Activated T-cell treated with anti-CD3 and anti-CD28 coated beads for 48 hours (primary cell): Measurements from ENCODE around the gene AFF3.
"Not testable (repeated sequence)": the region's sequence is repeated elsewhere in the genome, so short reads cannot be mapped to it uniquely, and the experiment has no call there.

Experiments used
- DNase-seq: peaks from one replicate; pipeline ENCODE4 v3.0.0-alpha.2; 2020; ENCODE audit warnings: low read depth

The AFF3 gene

DNA sequence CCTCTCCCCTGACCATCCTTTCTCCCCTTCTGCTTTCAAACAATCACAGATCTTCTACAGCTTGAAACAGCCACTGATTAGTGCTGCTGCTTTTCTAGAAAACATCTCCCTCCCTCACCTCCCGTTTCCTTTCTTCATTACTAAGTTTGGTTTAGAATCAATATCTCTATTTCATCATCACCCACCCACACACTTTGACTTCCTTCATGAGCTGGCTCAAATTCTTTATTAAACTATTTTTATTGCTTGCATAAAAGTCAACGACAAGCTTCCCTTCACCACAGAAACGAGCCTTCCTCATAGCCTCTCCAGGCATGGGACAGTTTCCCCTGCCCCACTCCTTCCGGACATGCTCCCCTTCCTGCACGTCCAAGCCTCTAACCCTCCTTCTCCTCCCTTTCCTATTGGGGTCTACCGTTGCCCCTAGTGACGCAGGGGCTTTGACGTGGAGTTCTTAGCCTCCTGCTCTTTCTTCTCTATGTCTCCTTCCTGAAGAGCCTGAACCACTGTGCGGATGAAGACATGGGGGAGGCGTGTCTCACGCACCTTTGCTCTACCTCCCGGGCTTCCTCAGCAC is 172.0 kb downstream of the AFF3 start:
- DNase-seq, result no peak

DNA sequence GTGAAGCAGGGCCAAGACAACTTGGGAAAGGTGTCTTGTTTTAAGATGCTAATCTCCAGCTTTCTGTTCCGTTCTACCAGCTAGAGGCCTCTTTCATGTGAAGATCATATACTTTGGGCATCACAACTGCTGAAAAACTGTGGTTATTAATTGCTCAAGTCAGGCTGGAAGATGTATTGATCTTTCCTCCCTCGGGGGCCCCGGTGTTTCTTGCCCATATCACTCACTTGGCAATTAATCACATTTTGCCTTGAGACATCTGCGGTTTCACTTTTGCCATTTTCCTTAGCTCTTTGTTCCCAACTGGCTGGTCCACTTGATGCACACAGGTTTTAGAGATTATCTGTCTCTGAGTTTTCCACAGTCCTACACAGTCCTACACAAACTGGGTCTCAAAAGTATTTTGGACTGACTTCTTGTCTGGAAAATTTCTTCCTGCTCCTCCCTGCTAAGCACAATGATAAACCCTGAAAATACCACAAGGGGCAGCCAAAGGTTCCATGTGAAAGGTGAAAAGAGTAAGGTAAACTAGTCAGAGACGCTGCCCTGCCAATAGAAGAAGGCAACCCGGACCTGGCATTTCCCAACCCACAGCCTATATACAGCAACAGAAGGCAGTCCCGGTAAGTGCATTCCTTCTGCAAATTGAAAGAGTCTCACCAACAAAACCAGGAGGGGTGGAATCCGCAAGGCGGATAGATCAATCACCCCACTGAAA is 181.0 kb downstream of the AFF3 start:
- no peak for DNase-seq

DNA sequence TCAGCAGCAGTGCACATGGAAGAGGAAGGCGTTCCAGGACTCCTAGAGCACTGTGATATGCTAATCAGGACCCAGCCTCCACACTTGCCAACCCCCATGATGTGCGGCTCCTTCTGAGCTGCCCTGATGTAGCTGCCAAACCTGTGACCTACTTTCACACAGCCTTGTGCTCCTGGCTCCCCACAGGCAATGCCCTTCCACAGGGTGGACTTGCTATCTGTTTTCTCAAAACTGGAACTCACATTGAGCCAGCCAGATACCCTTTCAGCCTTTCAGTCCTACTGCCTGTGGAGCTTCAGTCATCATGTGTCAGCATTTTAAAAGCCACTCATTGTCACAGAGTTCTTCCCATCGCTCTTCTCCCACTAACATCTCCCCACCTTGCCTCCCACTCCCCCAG is 181.6 kb downstream of the AFF3 start:
- no peak for DNase-seq

DNA sequence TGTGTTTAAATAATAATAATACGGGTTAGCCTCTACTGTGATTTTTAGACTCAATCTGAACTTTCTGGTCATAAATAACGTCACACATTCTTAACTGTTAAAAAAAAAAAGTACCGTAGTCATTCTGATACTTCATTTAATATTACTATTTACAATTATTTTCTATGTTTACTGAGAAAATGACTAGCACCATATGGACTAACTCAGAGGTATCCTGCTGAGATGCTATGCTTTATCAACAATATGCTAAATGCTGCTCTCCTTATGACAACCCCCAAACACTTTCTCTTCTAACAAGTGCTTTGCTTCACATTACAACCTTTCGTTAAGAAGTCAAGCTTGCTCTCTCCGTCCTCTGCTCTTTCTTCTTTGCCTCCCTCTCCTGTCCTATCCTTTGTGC is 182.1 kb downstream of the AFF3 start:
- DNase-seq, result no peak

DNA sequence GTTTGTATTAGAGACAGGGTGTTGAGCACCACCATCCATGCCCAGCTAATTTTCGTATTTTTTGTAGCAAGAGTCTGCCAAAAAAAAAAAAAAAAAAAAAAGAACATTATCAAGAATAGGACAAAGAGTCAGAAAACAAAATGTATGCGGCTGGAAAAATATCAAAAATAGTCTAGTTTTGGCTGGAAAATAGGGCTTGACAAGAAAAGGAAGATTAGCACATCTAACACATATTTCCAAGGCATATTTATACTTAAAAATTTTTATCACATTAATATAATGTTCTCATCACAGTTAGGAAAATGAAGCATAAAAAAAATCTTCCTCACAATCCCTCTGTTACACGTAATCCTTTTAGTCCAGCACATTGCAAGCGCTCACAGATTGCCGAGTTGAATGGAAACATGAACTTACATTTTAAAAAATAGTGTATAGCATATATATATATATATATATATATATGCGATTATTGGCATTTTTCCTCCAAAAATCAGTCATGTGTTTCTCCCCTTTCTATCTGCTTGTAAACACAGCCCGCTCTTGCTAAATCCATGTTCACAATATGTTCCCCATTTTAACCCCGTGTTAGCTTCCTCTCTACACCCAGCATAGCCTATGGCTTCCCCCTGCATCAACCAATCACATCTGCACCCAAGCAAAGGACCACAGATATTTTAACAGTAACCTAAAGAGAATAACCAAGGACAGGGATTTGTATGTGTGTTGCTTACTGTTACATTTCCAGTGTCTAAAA is 183.0 kb downstream of the AFF3 start:
- DNase-seq, result no peak

DNA sequence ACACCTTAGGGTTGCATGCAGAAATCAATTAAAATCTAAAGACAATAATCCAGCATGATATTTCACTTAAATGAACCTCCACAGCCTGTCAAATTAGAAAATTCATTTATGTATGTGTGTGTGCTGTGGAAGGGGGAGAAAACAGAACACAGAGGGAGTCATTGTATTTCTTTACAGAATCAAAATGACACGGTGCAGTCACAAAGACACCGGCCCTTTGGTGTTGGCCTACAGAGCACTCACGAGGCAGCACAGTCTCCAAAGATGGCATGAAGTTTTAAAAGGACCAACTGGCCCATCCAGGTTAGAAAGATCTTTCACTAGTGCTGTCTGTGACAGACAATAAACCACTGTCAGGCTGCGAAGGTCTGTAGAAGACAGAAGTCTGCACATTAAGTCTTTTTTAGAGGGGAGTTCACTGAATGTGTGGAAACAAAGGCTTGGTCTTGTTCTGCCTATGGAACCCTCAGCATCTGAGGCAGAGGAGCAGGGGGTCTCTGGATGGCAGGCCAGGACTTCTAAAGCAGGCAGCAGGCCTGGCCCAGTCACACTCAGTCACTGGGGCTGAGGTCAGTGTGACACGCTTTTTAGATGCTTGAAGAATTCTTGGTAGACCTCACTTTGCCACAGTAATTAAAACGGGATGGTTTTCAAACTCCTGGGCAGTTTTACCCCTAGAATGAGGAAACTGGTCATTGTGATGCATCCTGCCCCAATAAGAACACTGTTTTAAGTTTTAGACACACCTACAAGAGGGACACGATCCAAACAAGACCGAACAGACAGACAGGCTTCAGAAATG is 184.9 kb downstream of the AFF3 start:
- DNase-seq, result no peak

DNA sequence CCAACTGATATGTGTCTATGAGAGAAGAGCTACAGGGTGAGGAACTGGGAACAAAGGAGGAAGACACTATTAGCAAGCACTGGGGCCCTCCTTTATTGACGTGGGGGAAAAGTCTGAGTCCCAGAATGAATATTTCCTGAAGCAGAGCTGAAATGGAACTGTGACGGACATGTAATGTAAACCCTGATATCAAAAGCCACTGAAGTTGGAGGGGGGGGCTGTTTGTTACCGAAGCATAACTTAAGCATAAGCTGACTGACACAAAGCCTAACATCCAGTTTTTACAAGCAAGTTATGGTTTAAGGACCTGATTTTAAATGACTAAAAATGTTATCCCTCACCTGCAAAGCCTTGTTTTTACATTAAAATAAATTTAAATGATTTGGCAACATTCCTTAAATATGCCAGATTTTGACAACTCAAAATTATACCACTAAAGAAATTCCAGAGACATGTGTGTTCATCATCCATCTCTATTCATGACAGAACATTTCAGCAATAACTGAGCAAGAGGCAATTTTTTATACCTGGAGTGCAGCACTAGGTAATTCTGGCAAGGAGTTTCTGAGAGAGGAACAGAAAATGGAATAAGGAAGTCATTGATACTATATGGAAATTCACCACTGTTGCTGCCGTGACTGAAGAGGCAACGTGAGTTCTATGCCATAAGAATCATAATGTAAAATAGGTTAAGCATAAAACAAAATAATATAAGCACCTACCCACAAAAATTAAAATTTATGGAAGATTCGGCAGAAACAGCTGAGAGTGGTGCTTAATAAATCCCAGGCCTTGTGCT is 186.0 kb downstream of the AFF3 start:
- DNase-seq, result no peak

DNA sequence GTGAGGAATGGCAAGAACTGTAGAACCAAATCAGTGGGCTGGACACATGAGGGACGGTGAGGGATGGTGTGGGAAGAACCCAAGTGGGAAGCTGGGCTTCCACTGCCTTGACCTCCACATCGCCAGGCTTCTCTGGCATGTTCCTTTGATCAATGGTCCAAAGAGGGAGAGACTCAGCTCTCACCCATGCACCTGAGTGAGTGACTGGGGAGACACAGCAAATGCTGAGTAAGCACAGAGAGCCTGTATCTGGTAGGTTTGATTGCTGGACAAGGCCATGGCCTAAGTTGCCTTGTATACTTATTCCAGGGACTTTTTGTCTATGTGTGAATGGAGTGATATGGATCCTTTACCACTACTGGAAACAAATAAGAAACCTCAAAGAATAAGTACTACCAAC is 188.6 kb downstream of the AFF3 start:
- no peak for DNase-seq

DNA sequence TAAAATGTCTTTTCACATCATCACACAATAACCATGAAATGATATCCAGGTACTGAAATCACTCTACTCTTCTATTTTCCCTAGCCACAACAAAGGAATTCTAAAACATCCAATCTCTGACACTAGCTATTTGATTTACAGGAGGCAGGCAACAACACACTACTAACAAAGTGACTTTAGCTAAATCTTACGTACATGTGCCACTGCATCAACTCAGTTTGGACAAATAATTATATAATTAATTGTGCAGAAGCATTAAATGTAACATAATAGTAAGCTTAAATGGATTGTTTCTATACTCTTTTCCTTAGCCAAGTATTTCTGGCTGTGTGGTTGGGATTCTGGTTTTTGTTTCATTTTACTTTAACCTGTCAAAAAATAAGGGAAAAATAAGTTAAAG is 192.4 kb downstream of the AFF3 start:
- no peak for DNase-seq

DNA sequence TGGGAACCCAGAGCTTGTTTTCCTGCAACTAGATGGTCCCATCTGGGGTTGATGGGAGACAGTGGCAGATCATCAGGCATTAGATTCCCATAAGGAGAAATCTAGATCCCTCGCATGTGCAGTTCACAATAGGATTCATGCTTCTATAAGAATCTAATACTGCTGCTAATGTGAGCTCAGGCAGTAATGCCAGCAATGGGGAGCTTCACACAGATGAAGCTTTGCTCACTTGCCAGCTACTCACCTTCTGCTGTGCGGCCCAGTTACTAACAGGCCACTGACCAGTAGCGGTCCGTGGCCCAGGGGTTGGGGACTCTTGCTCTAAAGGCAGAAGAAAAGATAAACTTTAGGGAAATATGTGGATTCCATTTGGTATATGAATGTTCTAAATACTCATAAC is 192.9 kb downstream of the AFF3 start:
- no peak for DNase-seq

DNA sequence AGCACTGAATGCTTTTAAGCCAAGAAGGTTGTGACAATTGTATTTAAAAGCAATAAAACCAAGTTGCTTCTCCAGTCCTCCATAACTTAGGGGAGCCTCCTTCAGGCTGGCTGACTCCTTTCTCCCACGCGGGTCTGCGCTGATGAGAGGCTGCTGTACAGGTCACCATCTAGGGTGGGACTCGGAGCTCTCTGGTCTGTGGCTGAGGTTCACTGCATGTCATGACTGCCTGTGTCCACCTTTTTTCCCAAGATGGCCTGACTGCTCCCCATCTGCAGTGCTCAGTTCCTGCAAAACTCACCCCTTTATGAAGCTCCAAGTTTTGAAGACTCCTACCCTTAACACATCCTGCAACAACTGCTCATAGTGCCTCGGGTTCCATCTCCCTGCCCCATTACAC is 194.4 kb downstream of the AFF3 start:
- DNase-seq, result no peak

DNA sequence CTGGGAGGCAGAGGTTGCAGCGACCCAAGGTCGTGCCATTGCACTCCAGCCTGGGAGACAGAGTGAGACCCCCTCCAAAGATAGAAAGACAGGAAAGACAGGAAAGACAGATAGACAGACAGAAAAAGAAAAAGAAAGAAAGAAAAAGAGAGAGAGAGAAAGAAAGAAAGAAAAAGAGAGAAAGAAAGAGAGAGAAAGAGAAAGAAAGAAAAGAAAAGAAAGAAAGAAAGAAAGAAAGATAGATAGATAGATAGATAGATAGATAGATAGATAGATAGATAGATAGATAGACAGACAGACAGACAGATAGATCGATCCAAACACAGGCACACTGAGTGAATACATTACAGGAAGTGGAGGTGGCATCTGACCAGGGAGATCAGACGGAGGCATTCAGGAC is 195.0 kb downstream of the AFF3 start:
- not testable (repeated sequence) for DNase-seq

DNA sequence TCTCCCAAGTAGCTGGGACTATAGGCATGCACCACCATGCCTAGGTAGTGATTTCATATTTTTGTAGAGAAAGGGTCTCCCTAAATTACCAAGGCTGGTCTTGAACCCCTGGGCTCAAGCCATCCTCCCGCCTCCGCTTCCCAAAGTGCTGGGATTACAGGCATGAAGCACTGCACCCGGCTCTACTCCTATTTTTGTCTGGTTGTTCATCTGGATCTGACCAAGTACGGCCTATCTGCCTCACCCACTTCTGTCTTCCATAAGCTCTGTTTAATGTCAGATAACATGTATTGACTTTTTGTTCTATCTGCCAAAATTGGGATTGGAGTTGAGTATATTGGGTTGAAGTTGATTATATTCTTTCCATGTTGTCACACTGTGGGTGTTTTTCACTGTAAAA is 198.4 kb downstream of the AFF3 start:
- DNase-seq, result no peak

DNA sequence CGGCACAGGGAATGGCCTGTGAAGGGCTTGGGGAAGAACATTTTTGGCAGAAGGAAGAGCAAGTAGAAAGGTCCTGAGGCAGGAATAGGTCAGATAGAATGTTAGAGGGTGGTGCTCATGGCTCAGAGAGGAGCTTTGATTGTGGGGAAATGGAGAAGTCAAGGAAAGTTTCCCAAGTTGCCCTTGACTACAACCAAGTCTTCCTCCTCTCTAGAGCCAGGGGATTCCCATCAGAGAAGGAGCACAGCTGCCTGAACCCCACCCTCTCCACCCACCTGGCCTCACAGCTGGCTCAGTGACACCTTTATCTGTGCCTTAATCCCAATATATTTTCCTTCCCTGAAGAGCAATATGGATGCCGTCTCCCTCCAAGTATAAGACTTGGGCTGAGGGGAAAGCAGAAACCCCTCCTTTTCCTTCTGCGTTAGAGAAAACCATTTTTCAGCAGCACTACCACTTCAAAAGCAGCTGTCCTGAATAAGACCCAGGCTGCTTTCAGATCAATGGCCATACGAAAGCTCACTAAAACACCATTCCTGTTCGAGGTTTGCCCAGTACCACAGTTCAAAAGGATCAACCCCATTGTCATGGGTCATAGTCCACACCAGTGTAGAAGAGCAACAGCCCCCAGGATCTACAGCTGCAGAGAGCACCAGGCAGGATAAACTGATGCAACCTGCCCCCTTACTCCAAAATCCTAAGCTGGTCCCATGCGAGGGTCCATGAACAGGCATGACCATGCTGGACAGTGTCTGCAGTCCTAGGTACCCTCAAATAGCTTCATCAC is 199.6 kb downstream of the AFF3 start:
- DNase-seq, result no peak

DNA sequence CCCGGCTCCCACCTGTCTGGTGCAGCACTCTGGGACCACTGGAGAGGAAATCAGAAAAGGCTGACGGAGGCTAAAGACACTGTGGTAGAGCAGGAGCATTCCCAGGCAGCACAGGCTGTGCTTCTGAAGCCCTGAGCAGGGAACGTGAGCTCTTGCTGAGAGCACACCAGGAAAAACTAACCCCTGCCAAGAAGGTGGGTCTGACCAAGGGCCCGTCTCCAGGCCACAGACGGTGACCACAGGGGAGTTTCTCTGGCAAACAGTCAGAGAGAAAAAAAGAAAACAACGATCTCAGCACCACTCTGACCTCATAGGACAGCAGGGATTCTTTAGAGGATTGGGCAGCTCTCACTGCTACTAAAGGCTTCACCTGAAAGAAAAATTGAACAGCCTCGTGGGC is 201.4 kb downstream of the AFF3 start:
- DNase-seq, result no peak

DNA sequence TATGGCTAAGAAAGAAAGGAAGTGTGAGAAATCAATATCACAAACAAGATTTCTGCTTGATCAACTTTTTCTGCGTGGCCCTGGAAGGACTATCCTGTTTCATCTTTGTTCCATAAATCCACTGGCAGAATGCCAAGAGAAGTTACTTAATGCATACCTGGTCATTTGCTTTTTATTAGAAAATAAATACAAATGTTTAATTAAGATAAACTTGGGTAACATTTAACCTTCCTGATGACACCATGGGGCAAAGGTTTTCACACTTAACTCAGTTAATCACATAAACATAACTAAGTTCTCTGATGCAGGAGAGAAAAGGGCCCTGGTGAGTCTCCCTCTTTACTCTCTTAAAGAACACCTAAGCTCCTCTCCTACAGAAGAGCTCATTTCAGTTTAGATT is 203.3 kb downstream of the AFF3 start:
- DNase-seq, result no peak

DNA sequence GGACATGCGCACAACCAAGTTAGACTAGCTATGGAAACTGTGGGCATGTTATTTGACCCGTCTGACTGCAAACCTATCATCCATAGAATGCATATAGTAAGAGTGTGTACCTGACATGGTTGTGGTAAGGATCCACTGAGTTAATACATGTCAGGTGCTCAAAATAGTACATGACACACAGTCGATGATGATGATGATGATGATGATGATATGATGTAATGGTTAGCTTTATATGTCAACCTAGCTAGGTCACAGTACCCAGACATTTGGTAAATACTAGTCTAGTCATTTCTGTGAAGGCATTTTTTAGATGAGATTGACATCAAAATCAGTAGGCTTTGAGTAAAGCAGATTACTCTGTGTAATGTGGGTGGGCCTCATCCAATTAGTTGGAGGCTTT is 204.1 kb downstream of the AFF3 start:
- no peak for DNase-seq

DNA sequence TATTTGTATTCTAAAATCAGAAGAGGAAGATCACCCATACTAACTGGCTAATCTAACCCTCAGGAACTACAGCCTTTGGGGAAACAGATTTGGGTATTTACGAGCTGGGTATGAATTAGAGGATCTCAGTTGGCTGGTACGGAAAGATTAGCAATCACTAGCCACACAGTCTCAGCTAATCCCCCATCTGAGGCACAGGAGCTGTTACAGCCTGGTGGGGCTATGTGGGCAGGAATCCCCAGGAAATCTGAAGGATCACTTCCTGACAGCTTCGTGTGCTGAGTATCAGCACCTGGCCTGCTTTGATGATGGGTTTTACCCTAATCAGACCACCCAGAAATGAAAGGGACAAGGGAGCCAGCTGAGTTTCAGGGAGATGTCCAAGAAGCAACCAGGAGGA is 206.3 kb downstream of the AFF3 start:
- DNase-seq, result no peak

DNA sequence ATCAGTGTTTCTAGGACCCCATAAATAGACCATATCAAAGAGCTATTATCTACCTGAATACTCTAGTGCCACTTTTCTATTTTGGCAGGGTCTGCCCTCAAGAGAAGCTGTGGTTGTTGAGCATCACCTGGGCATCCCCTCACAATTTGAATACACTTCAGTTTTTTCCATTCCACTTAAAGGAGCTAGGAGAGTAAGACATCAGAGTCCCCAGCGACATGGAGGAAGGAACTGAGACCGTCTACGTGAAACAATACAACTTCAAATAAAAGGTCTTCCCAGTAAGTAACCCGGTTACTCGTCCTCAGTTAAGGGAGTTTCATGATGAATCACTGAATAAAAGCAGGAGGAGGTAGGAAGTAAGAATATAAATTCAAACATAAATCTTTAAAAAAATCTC is 206.7 kb downstream of the AFF3 start:
- DNase-seq, result no peak

DNA sequence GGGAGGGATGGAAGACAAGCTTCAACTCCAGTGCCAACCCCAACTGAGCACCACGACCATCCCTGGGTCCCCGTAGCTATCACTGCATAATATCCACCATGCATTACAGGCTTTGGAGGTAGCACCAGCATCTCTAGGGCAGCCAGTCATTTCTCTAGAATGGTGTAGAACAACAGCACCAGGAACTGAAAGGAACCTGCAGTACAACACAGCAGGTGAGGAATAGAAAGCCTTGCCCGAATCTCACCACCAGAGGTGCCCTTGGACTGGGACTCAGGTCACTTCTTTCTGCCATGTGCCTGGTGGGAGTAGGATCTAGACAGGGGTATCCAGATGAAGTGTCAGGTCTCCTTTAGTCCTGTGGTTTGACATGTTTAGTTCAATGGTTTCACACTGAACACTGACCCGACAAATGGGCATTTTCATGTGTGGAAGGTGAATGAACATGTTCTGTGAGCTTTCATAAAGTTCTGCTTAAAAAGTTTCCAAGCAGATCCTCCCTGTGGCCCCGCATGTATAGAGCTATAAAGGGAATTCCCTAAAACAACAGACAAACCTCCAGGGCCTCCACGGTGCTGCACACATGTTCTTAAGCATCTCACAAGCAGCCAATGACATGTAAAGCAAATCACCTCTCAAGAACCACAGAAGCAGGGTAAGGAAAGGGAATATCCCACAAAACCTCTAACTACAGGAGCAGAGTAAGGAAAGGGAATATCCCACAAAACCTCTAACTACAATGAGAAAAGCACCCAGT is 208.3 kb downstream of the AFF3 start:
- no peak for DNase-seq
